ENCODE measurements around the gene ECHS1. TPM values are rescaled to one million over a fixed set of nuclear protein-coding genes. Genes with fewer than 3 reads are reported as not detected.
"Not testable (repeated sequence)": the region's sequence is repeated elsewhere in the genome, so short reads cannot be mapped to it uniquely, and the experiment has no call there.

ECHS1 gene
- polyA plus RNA-seq, 1 donor, result 126 TPM

- DNase-seq, result peak; percentile 85 to 95
- Histone ChIP-seq H3K27ac (ENCODE audit: low read length) (peak overlapping the region; percentile 95), H3K4me1 (ENCODE audit: control insufficient read depth, insufficient read depth, low read length) (peaks cover 9% of the 10 kb centered on the region), H3K4me3 (ENCODE audit: low read length) (peak overlapping the region; percentile 75), H3K36me3 (ENCODE audit: control insufficient read depth, insufficient read depth, low read length) (peaks cover 6% of the 10 kb centered on the region), H3K27me3 (ENCODE audit: control insufficient read depth, insufficient read depth, low read length) (no peaks in the 10 kb centered on the region), H3K9me3 (ENCODE audit: control insufficient read depth, low read depth, low read length) (peaks cover 6% of the 10 kb centered on the region)
- WGBS (ENCODE audit: insufficient coverage, low lambda C conversion rate), result no CpG with 5 or more reads among the region's 90 CpGs
These were observed 5.3 kb upstream of the ECHS1 start for GRCh38 chr10:133378251-133379096.

- H3K27me3 ChIP-seq (ENCODE audit: control insufficient read depth, insufficient read depth, low read length), result no peaks in the 10 kb centered on the region
- H3K9me3 ChIP-seq (ENCODE audit: control insufficient read depth, low read depth, low read length), result peaks cover 6% of the 10 kb centered on the region
- no peak for DNase-seq
- H3K4me1 ChIP-seq (ENCODE audit: control insufficient read depth, insufficient read depth, low read length), result peaks cover 9% of the 10 kb centered on the region
- peak overlapping the region; percentile 75 for H3K4me3 ChIP-seq (ENCODE audit: low read length)
- peaks cover 6% of the 10 kb centered on the region for H3K36me3 ChIP-seq (ENCODE audit: control insufficient read depth, insufficient read depth, low read length)
- WGBS (ENCODE audit: insufficient coverage, low lambda C conversion rate), result no CpG with 5 or more reads among the region's 20 CpGs
- H3K27ac ChIP-seq (ENCODE audit: low read length), result peak overlapping the region; percentile 95
These were observed 4.7 kb upstream of the ECHS1 start for GRCh38 chr10:133377818-133378250.

- 100% methylated on average over 1 of the region's 30 CpGs for WGBS (ENCODE audit: insufficient coverage, low lambda C conversion rate)
- no peak for DNase-seq
- H3K4me1 ChIP-seq (ENCODE audit: control insufficient read depth, insufficient read depth, low read length), result peaks cover 9% of the 10 kb centered on the region
- H3K27me3 ChIP-seq (ENCODE audit: control insufficient read depth, insufficient read depth, low read length), result no peaks in the 10 kb centered on the region
- peak overlapping the region; percentile 75 for H3K4me3 ChIP-seq (ENCODE audit: low read length)
- peaks cover 5% of the 10 kb centered on the region for H3K36me3 ChIP-seq (ENCODE audit: control insufficient read depth, insufficient read depth, low read length)
- no peak overlapping the region for H3K27ac ChIP-seq (ENCODE audit: low read length)
- H3K9me3 ChIP-seq (ENCODE audit: control insufficient read depth, low read depth, low read length), result peaks cover 6% of the 10 kb centered on the region
These were observed 4.1 kb upstream of the ECHS1 start for GRCh38 chr10:133377025-133377817.

- not testable (repeated sequence) for DNase-seq; H3K4me1 ChIP-seq (ENCODE audit: control insufficient read depth, insufficient read depth, low read length); H3K4me3 ChIP-seq (ENCODE audit: low read length); H3K27ac ChIP-seq (ENCODE audit: low read length); H3K36me3 ChIP-seq (ENCODE audit: control insufficient read depth, insufficient read depth, low read length); H3K27me3 ChIP-seq (ENCODE audit: control insufficient read depth, insufficient read depth, low read length); H3K9me3 ChIP-seq (ENCODE audit: control insufficient read depth, low read depth, low read length)
- WGBS (ENCODE audit: insufficient coverage, low lambda C conversion rate), result 86% methylated on average over 1 of the region's 5 CpGs
These were observed 3.0 kb upstream of the ECHS1 start for GRCh38 chr10:133376183-133376582.

- DNase-seq, result no peak
- 93% methylated on average over 2 of the region's 12 CpGs for WGBS (ENCODE audit: insufficient coverage, low lambda C conversion rate)
- Histone ChIP-seq H3K4me3 (ENCODE audit: low read length) (no peak overlapping the region), H3K36me3 (ENCODE audit: control insufficient read depth, insufficient read depth, low read length) (peaks cover 8% of the 10 kb centered on the region), H3K9me3 (ENCODE audit: control insufficient read depth, low read depth, low read length) (peaks cover 6% of the 10 kb centered on the region), H3K27ac (ENCODE audit: low read length) (no peak overlapping the region), H3K27me3 (ENCODE audit: control insufficient read depth, insufficient read depth, low read length) (no peaks in the 10 kb centered on the region), H3K4me1 (ENCODE audit: control insufficient read depth, insufficient read depth, low read length) (peaks cover 9% of the 10 kb centered on the region)
These were observed 2.4 kb upstream of the ECHS1 start for GRCh38 chr10:133375357-133376115.

- no peak for DNase-seq
- no peak overlapping the region for H3K27ac ChIP-seq (ENCODE audit: low read length)
These were observed 647 bp downstream of the ECHS1 start for GRCh38 chr10:133372507-133372906.

GRCh38 chr10:133370030-133370786 is 2.9 kb downstream of the ECHS1 start:
- peaks cover 51% of the 10 kb centered on the region for H3K36me3 ChIP-seq (ENCODE audit: control insufficient read depth, insufficient read depth, low read length)
- no peak overlapping the region for H3K27ac ChIP-seq (ENCODE audit: low read length)
- DNase-seq, result no peak
- H3K4me3 ChIP-seq (ENCODE audit: low read length), result no peak overlapping the region
- H3K4me1 ChIP-seq (ENCODE audit: control insufficient read depth, insufficient read depth, low read length), result no peaks in the 10 kb centered on the region
- WGBS (ENCODE audit: insufficient coverage, low lambda C conversion rate), result no CpG with 5 or more reads among the region's 24 CpGs
- no peaks in the 10 kb centered on the region for H3K27me3 ChIP-seq (ENCODE audit: control insufficient read depth, insufficient read depth, low read length)
- no peaks in the 10 kb centered on the region for H3K9me3 ChIP-seq (ENCODE audit: control insufficient read depth, low read depth, low read length)

More at GRCh38 chr10:133372507-133372906, 647 bp downstream of the ECHS1 start:
- Histone ChIP-seq H3K27me3 (ENCODE audit: control insufficient read depth, insufficient read depth, low read length) (no peaks in the 10 kb centered on the region), H3K4me3 (ENCODE audit: low read length) (peak overlapping the region; percentile 17), H3K36me3 (ENCODE audit: control insufficient read depth, insufficient read depth, low read length) (peaks cover 33% of the 10 kb centered on the region), H3K4me1 (ENCODE audit: control insufficient read depth, insufficient read depth, low read length) (peaks cover 2% of the 10 kb centered on the region), H3K9me3 (ENCODE audit: control insufficient read depth, low read depth, low read length) (peaks cover 2% of the 10 kb centered on the region)
- no CpG with 5 or more reads among the region's 20 CpGs for WGBS (ENCODE audit: insufficient coverage, low lambda C conversion rate)

GRCh38 chr10:133368153-133368552 is 5.0 kb downstream of the ECHS1 start:
- H3K27ac ChIP-seq (ENCODE audit: low read length), result no peak overlapping the region
- no peaks in the 10 kb centered on the region for H3K27me3 ChIP-seq (ENCODE audit: control insufficient read depth, insufficient read depth, low read length)
- no CpG with 5 or more reads among the region's 7 CpGs for WGBS (ENCODE audit: insufficient coverage, low lambda C conversion rate)
- no peak overlapping the region for H3K4me3 ChIP-seq (ENCODE audit: low read length)
- no peaks in the 10 kb centered on the region for H3K4me1 ChIP-seq (ENCODE audit: control insufficient read depth, insufficient read depth, low read length)
- no peak for DNase-seq
- peaks cover 64% of the 10 kb centered on the region for H3K36me3 ChIP-seq (ENCODE audit: control insufficient read depth, insufficient read depth, low read length)
- H3K9me3 ChIP-seq (ENCODE audit: control insufficient read depth, low read depth, low read length), result no peaks in the 10 kb centered on the region

- H3K9me3 ChIP-seq (ENCODE audit: control insufficient read depth, low read depth, low read length); DNase-seq; H3K4me1 ChIP-seq (ENCODE audit: control insufficient read depth, insufficient read depth, low read length); H3K27me3 ChIP-seq (ENCODE audit: control insufficient read depth, insufficient read depth, low read length); H3K4me3 ChIP-seq (ENCODE audit: low read length); H3K27ac ChIP-seq (ENCODE audit: low read length): not testable (repeated sequence)
- peaks cover 71% of the 10 kb centered on the region for H3K36me3 ChIP-seq (ENCODE audit: control insufficient read depth, insufficient read depth, low read length)
- WGBS (ENCODE audit: insufficient coverage, low lambda C conversion rate), result no CpG with 5 or more reads among the region's 7 CpGs
These were observed 5.7 kb downstream of the ECHS1 start for GRCh38 chr10:133367461-133367860.
